ENCODE results near the gene GNB3.
"Not testable (repeated sequence)": the region's sequence is repeated elsewhere in the genome, so short reads cannot be mapped to it uniquely, and the experiment has no call there.

The GNB3 gene

GRCh38 chr12:6888360-6888759 lies 47.6 kb downstream of the GNB3 start:
- H3K4me3 ChIP-seq (ENCODE audit: severe bottlenecking): no peak overlapping the region
- no peak overlapping the region for H3K27ac ChIP-seq (ENCODE audit: poor library complexity, severe bottlenecking)
- ATAC-seq (ENCODE audit: low read depth) (no peak), DNase-seq (ENCODE audit: low spot score) (no peak)
- no peaks in the 10 kb centered on the region for H3K36me3 ChIP-seq (ENCODE audit: low read depth)
- H3K9me3 ChIP-seq (ENCODE audit: severe bottlenecking): no peaks in the 10 kb centered on the region
- no peak for TF ChIP-seq CTCF (IDR thresholded peaks at IDR 0.05; ENCODE audit: poor library complexity, severe bottlenecking)
- peaks cover 3% of the 10 kb centered on the region for H3K4me1 ChIP-seq (ENCODE audit: insufficient read depth, poor library complexity, severe bottlenecking)
- no peaks in the 10 kb centered on the region for H3K27me3 ChIP-seq (ENCODE audit: insufficient read depth, poor library complexity, severe bottlenecking)

- not testable (repeated sequence) for ATAC-seq (ENCODE audit: low read depth); H3K4me1 ChIP-seq (ENCODE audit: insufficient read depth, poor library complexity, severe bottlenecking); H3K4me3 ChIP-seq (ENCODE audit: severe bottlenecking); H3K36me3 ChIP-seq (ENCODE audit: low read depth); H3K9me3 ChIP-seq (ENCODE audit: severe bottlenecking); H3K27ac ChIP-seq (ENCODE audit: poor library complexity, severe bottlenecking); DNase-seq (ENCODE audit: low spot score); H3K27me3 ChIP-seq (ENCODE audit: insufficient read depth, poor library complexity, severe bottlenecking)
Observed at GRCh38 chr12:6888794-6889193, 48.1 kb downstream of the GNB3 start.

GRCh38 chr12:6889775-6890573 lies 49.2 kb downstream of the GNB3 start:
- H3K4me1 ChIP-seq (ENCODE audit: insufficient read depth, poor library complexity, severe bottlenecking); H3K27me3 ChIP-seq (ENCODE audit: insufficient read depth, poor library complexity, severe bottlenecking); ATAC-seq (ENCODE audit: low read depth); H3K4me3 ChIP-seq (ENCODE audit: severe bottlenecking); DNase-seq (ENCODE audit: low spot score); H3K9me3 ChIP-seq (ENCODE audit: severe bottlenecking); H3K36me3 ChIP-seq (ENCODE audit: low read depth): not testable (repeated sequence)
- peak overlapping the region; percentile 52 for H3K27ac ChIP-seq (ENCODE audit: poor library complexity, severe bottlenecking)

- Histone ChIP-seq H3K9me3 (ENCODE audit: severe bottlenecking) (no peaks in the 10 kb centered on the region), H3K4me1 (ENCODE audit: insufficient read depth, poor library complexity, severe bottlenecking) (peaks cover 3% of the 10 kb centered on the region), H3K27me3 (ENCODE audit: insufficient read depth, poor library complexity, severe bottlenecking) (no peaks in the 10 kb centered on the region), H3K36me3 (ENCODE audit: low read depth) (no peaks in the 10 kb centered on the region), H3K27ac (ENCODE audit: poor library complexity, severe bottlenecking) (peak overlapping the region; percentile 52), H3K4me3 (ENCODE audit: severe bottlenecking) (peak overlapping the region; percentile 37)
- peak; percentile 91 for DNase-seq (ENCODE audit: low spot score)
- peak; percentile 96 for ATAC-seq (ENCODE audit: low read depth)
- TF ChIP-seq CTCF (IDR thresholded peaks at IDR 0.05; ENCODE audit: poor library complexity, severe bottlenecking): peak; percentile 97
Observed at GRCh38 chr12:6890789-6891645, 50.3 kb downstream of the GNB3 start.

- ATAC-seq (ENCODE audit: low read depth): no peak
- Histone ChIP-seq H3K9me3 (ENCODE audit: severe bottlenecking) (no peaks in the 10 kb centered on the region), H3K27ac (ENCODE audit: poor library complexity, severe bottlenecking) (peak overlapping the region; percentile 52), H3K27me3 (ENCODE audit: insufficient read depth, poor library complexity, severe bottlenecking) (no peaks in the 10 kb centered on the region), H3K4me1 (ENCODE audit: insufficient read depth, poor library complexity, severe bottlenecking) (peaks cover 3% of the 10 kb centered on the region), H3K4me3 (ENCODE audit: severe bottlenecking) (peak overlapping the region; percentile 37), H3K36me3 (ENCODE audit: low read depth) (no peaks in the 10 kb centered on the region)
- DNase-seq (ENCODE audit: low spot score): no peak
- no peak for TF ChIP-seq CTCF (IDR thresholded peaks at IDR 0.05; ENCODE audit: poor library complexity, severe bottlenecking)
Observed at GRCh38 chr12:6891646-6892001, 50.9 kb downstream of the GNB3 start.

GRCh38 chr12:6892683-6893082 lies 52.0 kb downstream of the GNB3 start:
- not testable (repeated sequence) for H3K27me3 ChIP-seq (ENCODE audit: insufficient read depth, poor library complexity, severe bottlenecking); H3K4me1 ChIP-seq (ENCODE audit: insufficient read depth, poor library complexity, severe bottlenecking); DNase-seq (ENCODE audit: low spot score); H3K36me3 ChIP-seq (ENCODE audit: low read depth); H3K4me3 ChIP-seq (ENCODE audit: severe bottlenecking); H3K9me3 ChIP-seq (ENCODE audit: severe bottlenecking); ATAC-seq (ENCODE audit: low read depth); H3K27ac ChIP-seq (ENCODE audit: poor library complexity, severe bottlenecking)
